ENCODE measurements around the gene PLPPR1.

Gene PLPPR1

DNA sequence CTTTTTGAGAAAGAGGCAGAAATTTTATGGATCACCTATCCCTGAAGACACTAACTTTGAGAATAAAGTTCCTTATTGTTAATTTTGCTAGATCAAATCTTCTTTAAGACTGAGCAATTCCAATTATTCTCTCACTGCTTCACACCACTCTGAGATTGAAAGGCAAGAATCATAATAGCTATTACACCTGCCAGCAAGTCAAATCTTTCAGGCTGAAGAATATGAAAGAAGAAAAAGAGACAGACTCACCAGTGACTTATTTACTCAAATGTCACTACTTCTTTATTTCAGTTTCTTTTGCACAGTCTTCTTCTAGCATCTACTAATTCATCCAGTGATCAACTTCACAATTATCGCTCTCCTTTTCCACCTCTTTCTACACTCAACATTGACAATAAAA, 35.9 kb upstream of the PLPPR1 start:
- no peaks in the 10 kb centered on the region for H3K9me3 ChIP-seq (ENCODE audit: insufficient read depth, low read depth, low read length)

DNA sequence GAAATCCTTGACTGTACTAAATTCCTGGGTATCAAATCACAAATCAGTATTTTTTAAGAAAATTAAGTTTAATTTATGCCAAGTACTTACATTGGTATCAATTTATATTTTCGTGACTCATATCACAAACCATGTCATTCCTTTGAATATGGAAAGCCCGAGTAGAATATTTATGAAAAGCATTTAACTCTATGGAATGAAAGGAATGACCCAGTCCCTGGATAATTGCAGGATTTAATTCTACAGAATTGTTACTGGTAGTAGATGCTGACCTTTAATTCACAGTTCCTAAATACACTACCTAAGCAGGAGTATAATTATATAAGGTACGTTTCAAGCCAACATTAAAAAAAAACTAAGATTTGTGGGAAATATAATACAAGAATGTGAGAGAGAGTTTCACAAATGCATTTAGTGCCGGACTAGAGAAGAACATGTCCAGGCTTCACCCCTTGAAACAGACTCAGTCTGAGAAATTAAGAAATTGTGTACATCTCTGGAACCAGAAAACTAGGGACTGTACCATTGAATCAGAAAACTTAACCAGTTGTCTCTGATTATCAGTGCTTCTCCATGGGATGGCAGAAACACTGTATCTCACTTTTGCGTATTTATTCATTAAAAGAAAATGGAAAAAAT, 28.5 kb upstream of the PLPPR1 start:
- no peak overlapping the region for H3K4me3 ChIP-seq (ENCODE audit: low read length, poor library complexity, severe bottlenecking)
- H3K4me2 ChIP-seq (ENCODE audit: low read depth, low read length, poor library complexity, severe bottlenecking), result no peak overlapping the region
- H3K4me1 ChIP-seq (ENCODE audit: insufficient read depth, low read length, poor library complexity, severe bottlenecking), result no peaks in the 10 kb centered on the region
- no peaks in the 10 kb centered on the region for H3F3A ChIP-seq (ENCODE audit: low read depth)
- H3K36me3 ChIP-seq (ENCODE audit: insufficient read depth, low read length), result no peaks in the 10 kb centered on the region
- no peaks in the 10 kb centered on the region for H3K27me3 ChIP-seq (ENCODE audit: insufficient read depth, low read length, poor library complexity, severe bottlenecking)
- H2AFZ ChIP-seq (ENCODE audit: low read length), result no peak overlapping the region
- no peaks in the 10 kb centered on the region for H3K9me3 ChIP-seq (ENCODE audit: insufficient read depth, low read depth, low read length)
- H4K20me1 ChIP-seq (ENCODE audit: insufficient read depth, low read length, poor library complexity, severe bottlenecking), result no peaks in the 10 kb centered on the region
- no peaks in the 10 kb centered on the region for H3K9me2 ChIP-seq (replicated peaks; ENCODE audit: low read depth, low read length)
- no peak for TF ChIP-seq EZH2phosphoT487 (IDR thresholded peaks at IDR 0.05; ENCODE audit: borderline replicate concordance)
- TF ChIP-seq, protein P1, sequence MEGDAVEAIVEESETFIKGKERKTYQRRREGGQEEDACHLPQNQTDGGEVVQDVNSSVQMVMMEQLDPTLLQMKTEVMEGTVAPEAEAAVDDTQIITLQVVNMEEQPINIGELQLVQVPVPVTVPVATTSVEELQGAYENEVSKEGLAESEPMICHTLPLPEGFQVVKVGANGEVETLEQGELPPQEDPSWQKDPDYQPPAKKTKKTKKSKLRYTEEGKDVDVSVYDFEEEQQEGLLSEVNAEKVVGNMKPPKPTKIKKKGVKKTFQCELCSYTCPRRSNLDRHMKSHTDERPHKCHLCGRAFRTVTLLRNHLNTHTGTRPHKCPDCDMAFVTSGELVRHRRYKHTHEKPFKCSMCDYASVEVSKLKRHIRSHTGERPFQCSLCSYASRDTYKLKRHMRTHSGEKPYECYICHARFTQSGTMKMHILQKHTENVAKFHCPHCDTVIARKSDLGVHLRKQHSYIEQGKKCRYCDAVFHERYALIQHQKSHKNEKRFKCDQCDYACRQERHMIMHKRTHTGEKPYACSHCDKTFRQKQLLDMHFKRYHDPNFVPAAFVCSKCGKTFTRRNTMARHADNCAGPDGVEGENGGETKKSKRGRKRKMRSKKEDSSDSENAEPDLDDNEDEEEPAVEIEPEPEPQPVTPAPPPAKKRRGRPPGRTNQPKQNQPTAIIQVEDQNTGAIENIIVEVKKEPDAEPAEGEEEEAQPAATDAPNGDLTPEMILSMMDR (conservative IDR thresholded peaks at IDR 0.05; ENCODE audit: low read length), result no peak
- no peak overlapping the region for H3K9ac ChIP-seq (ENCODE audit: low read depth, low read length, poor library complexity, severe bottlenecking)
- H3K79me2 ChIP-seq (ENCODE audit: insufficient read depth, low read length), result no peaks in the 10 kb centered on the region

More for the DNA sequence above, 35.9 kb upstream of the PLPPR1 start:
- no peak overlapping the region for H3K9ac ChIP-seq (ENCODE audit: low read depth, low read length, poor library complexity, severe bottlenecking)
- no peaks in the 10 kb centered on the region for H4K20me1 ChIP-seq (ENCODE audit: insufficient read depth, low read length, poor library complexity, severe bottlenecking)
- H3K4me1 ChIP-seq (ENCODE audit: insufficient read depth, low read length, poor library complexity, severe bottlenecking), result no peaks in the 10 kb centered on the region
- H3K27me3 ChIP-seq (ENCODE audit: insufficient read depth, low read length, poor library complexity, severe bottlenecking), result no peaks in the 10 kb centered on the region
- no peak overlapping the region for H3K4me3 ChIP-seq (ENCODE audit: low read length, poor library complexity, severe bottlenecking)
- 0 out of 2 replicates have a peak, but pooled peaks cover 1% of the 10 kb centered on the region for H3K9me2 ChIP-seq (replicated peaks; ENCODE audit: low read depth, low read length)
- no peaks in the 10 kb centered on the region for H3F3A ChIP-seq (ENCODE audit: low read depth)
- no peak overlapping the region for H2AFZ ChIP-seq (ENCODE audit: low read length)
- TF ChIP-seq, protein P1 (conservative IDR thresholded peaks at IDR 0.05; ENCODE audit: low read length), result no peak
- TF ChIP-seq EZH2phosphoT487 (IDR thresholded peaks at IDR 0.05; ENCODE audit: borderline replicate concordance), result no peak
- no peak overlapping the region for H3K4me2 ChIP-seq (ENCODE audit: low read depth, low read length, poor library complexity, severe bottlenecking)
- no peaks in the 10 kb centered on the region for H3K79me2 ChIP-seq (ENCODE audit: insufficient read depth, low read length)
- no peaks in the 10 kb centered on the region for H3K36me3 ChIP-seq (ENCODE audit: insufficient read depth, low read length)

DNA sequence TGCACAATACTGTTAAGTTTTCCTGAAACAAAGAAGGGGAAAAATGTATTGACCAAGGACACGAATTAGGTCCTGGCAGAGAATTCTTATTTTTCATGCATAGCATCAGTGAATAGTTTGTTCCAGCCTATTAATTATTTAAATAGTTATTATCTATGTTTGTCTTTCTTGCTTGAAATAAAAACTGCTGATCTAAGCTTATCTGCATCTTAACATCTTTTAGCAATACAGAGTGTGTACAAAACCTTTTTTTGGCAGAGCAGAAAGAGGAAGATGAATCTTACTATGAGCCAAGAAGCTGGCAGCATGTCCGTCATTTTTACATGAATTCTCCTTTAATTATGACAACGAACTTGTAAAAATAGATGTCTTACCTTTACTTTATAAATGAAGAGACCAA, 23.3 kb upstream of the PLPPR1 start:
- Histone ChIP-seq H3K4me3 (ENCODE audit: low read length, poor library complexity, severe bottlenecking) (no peak overlapping the region), H3K79me2 (ENCODE audit: insufficient read depth, low read length) (no peaks in the 10 kb centered on the region), H3K4me1 (ENCODE audit: insufficient read depth, low read length, poor library complexity, severe bottlenecking) (no peaks in the 10 kb centered on the region), H3K4me2 (ENCODE audit: low read depth, low read length, poor library complexity, severe bottlenecking) (no peak overlapping the region), H3K9me3 (ENCODE audit: insufficient read depth, low read depth, low read length) (no peaks in the 10 kb centered on the region), H3K9me2 (replicated peaks; ENCODE audit: low read depth, low read length) (no peaks in the 10 kb centered on the region), H2AFZ (ENCODE audit: low read length) (no peak overlapping the region), H4K20me1 (ENCODE audit: insufficient read depth, low read length, poor library complexity, severe bottlenecking) (no peaks in the 10 kb centered on the region), H3K9ac (ENCODE audit: low read depth, low read length, poor library complexity, severe bottlenecking) (no peak overlapping the region), H3K27me3 (ENCODE audit: insufficient read depth, low read length, poor library complexity, severe bottlenecking) (no peaks in the 10 kb centered on the region), H3F3A (ENCODE audit: low read depth) (no peaks in the 10 kb centered on the region), H3K36me3 (ENCODE audit: insufficient read depth, low read length) (no peaks in the 10 kb centered on the region)
- TF ChIP-seq, protein P1 (conservative IDR thresholded peaks at IDR 0.05; ENCODE audit: low read length), result no peak
- TF ChIP-seq EZH2phosphoT487 (IDR thresholded peaks at IDR 0.05; ENCODE audit: borderline replicate concordance), result no peak

All from Loucy (cell line).